ENCODE results near the gene MYLK4. TPM values are rescaled to one million over a fixed set of nuclear protein-coding genes. Genes with fewer than 3 reads are reported as not detected.

MYLK4 gene
- total RNA-seq, 2 donors from 2014 or later: 0.20 to 0.35 TPM

DNA sequence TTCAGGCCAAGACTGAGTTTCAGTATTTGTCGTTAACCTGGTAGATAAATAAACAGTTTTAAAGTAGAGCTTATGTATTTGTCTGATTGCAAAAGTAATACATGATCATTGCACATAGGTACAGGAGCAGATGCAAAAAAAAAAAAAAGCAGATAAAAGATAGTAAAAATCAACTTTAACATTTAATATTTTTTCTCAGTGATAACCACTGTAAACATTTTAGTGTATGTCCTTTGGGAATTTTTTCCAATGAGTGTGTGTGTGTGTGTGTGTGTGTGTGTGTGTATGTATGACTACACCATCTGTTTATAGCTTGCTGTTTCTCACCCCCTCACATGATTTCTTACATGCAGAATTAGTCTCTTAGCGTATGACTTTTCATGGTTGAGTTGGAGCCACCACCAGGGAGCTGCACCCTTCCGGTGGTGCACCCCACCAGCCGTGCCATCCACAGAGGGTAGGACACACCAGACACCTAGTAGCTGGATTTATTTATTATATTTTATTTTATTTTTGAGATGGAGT, 40.8 kb upstream of the MYLK4 start:
- intact Hi-C loops (cut with DNase I): loop anchor here (5.0 kb wide), 2 partner anchors 51 to 121 kb away; partner anchors contain the start of gene SERPINB1

DNA sequence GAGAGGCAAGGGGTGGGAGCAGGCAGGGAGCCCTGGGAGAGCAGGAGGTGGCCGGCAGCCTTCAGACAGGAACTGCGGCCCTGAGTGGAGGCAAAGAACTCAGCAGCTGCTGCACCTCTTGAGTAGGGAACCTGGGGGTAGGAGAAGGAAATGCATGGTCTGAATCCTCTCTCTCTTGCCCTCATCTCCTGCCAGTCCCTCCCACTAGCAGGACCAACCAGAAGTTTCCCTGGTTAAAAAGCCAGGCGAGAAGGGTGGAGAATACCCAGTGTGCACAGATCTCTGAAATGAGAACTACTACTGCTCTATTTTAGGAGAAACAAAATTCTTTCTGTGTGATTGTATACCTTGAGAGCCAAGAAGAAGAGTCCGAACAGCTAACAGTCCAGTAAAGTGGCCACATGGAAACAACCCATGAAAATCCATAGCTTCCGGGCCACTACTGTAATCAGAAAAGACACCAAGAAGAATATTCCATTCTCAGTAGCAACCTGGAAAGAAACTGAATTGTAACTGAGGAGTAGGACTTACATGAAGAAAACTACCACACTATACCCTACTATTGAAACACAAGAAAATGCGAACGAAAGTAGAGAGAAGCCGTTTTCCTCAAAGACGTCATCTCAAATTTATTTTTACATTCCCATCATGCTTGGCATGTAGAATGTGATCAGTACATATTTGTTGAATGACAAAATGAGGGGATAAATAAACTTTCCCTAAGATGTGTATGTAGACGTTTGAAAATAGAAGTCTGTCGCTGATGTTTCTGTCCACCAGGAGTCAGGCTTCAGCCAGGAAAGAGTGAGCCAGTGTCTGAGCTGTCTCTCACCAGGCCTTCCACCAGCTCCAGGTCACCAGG, 40.1 kb upstream of the MYLK4 start:
- peak; percentile 79 for DNase-seq
- Histone ChIP-seq H3K9me3 (no peaks in the 10 kb centered on the region), H3K4me1 (no peaks in the 10 kb centered on the region), H3K9ac (ENCODE audit: low read depth in 2 of 2, low read length in 2 of 2) (no peak overlapping the region), H3K27me3 (no peaks in the 10 kb centered on the region), H3K4me3 (no peak overlapping the region), H3K27ac (peak overlapping the region; percentile 37), H3K36me3 (no peaks in the 10 kb centered on the region)
- TF ChIP-seq, protein P1, sequence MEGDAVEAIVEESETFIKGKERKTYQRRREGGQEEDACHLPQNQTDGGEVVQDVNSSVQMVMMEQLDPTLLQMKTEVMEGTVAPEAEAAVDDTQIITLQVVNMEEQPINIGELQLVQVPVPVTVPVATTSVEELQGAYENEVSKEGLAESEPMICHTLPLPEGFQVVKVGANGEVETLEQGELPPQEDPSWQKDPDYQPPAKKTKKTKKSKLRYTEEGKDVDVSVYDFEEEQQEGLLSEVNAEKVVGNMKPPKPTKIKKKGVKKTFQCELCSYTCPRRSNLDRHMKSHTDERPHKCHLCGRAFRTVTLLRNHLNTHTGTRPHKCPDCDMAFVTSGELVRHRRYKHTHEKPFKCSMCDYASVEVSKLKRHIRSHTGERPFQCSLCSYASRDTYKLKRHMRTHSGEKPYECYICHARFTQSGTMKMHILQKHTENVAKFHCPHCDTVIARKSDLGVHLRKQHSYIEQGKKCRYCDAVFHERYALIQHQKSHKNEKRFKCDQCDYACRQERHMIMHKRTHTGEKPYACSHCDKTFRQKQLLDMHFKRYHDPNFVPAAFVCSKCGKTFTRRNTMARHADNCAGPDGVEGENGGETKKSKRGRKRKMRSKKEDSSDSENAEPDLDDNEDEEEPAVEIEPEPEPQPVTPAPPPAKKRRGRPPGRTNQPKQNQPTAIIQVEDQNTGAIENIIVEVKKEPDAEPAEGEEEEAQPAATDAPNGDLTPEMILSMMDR (IDR thresholded peaks at IDR 0.05): peak; percentile 66
- intact Hi-C loops (cut with DNase I): loop anchor here (5.0 kb wide), 2 partner anchors 51 to 121 kb away; partner anchors contain the start of gene SERPINB1

More for the DNA sequence above, 40.8 kb upstream of the MYLK4 start:
- DNase-seq: no peak
- Histone ChIP-seq H3K27me3 (no peaks in the 10 kb centered on the region), H3K4me3 (no peak overlapping the region), H3K9ac (ENCODE audit: low read depth in 2 of 2, low read length in 2 of 2) (no peak overlapping the region), H3K9me3 (no peaks in the 10 kb centered on the region), H3K36me3 (no peaks in the 10 kb centered on the region), H3K4me1 (no peaks in the 10 kb centered on the region), H3K27ac (peak overlapping the region; percentile 37)
- TF ChIP-seq, protein P1 (IDR thresholded peaks at IDR 0.05): no peak

DNA sequence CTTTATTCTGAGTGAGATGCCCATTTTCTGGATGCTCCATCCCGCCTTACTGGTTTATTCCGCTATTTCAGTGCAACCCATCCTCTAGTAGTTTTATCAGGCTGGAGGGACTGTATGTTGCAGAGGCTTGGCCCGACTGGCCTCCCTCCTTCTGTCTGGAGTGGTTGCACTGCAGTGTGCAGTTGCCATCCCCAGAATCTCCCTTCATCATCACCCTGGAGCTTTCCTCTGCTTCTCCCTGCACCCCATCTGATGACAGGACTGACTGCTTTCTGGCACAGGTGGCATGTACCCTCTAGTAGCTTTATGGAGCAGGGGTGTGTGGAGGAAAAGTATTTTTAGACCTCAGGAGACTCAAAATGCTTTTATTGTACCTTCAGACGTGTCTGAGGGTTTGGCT, 35.5 kb upstream of the MYLK4 start:
- DNase-seq: no peak
- Histone ChIP-seq H3K4me1 (no peaks in the 10 kb centered on the region), H3K9ac (ENCODE audit: low read depth in 2 of 2, low read length in 2 of 2) (no peak overlapping the region), H3K27ac (no peak overlapping the region), H3K4me3 (no peak overlapping the region), H3K36me3 (no peaks in the 10 kb centered on the region), H3K27me3 (no peaks in the 10 kb centered on the region), H3K9me3 (no peaks in the 10 kb centered on the region)
- intact Hi-C loops (cut with DNase I): loop anchor here (5.0 kb wide), 1 partner anchor 146 kb away; no protein-coding TSS in a partner anchor
- TF ChIP-seq, protein P1 (IDR thresholded peaks at IDR 0.05): no peak

DNA sequence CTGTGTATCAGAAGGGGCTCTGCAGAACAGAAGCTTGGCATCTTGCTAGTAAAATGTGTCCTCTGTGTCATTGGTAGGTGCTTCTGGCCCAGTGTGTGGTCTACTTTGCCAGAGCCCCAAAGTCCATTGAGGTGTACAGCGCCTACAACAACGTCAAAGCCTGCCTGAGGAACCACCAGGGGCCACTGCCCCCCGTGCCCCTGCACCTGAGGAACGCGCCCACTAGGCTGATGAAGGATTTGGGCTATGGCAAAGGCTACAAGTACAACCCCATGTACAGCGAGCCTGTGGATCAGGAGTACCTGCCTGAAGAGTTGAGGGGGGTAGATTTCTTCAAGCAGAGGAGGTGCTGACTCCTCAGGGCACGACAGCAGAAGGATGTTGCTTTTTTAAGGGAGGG, 34.2 kb upstream of the MYLK4 start:
- no peak for DNase-seq
- Histone ChIP-seq H3K36me3 (no peaks in the 10 kb centered on the region), H3K27ac (no peak overlapping the region), H3K9ac (ENCODE audit: low read depth in 2 of 2, low read length in 2 of 2) (no peak overlapping the region), H3K27me3 (no peaks in the 10 kb centered on the region), H3K4me3 (no peak overlapping the region), H3K4me1 (no peaks in the 10 kb centered on the region), H3K9me3 (no peaks in the 10 kb centered on the region)
- TF ChIP-seq, protein P1 (IDR thresholded peaks at IDR 0.05): no peak
- intact Hi-C loops (cut with DNase I): loop anchor here (5.0 kb wide), 1 partner anchor 147 kb away; no protein-coding TSS in a partner anchor

DNA sequence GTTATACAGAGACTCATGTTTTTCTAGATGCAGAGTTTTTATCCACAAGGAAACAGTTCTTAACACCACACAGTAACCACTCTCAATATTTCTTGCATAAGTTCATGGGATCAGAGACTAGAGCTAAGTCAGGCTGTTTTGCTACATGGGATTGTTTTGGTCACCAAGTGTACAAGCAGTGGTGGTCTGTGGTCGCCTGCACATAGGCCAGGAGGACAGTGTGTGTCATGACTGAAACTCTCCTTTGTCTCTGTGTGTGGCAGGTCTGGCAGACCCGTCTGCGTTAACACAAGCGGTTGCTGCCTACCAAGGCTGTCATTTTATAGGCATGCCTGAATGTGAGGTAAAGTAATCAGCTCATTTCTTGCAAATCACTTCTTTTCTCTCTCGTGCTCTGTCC, 33.3 kb upstream of the MYLK4 start:
- Histone ChIP-seq H3K36me3 (no peaks in the 10 kb centered on the region), H3K27me3 (no peaks in the 10 kb centered on the region), H3K4me1 (no peaks in the 10 kb centered on the region), H3K9me3 (no peaks in the 10 kb centered on the region), H3K4me3 (no peak overlapping the region), H3K9ac (ENCODE audit: low read depth in 2 of 2, low read length in 2 of 2) (no peak overlapping the region), H3K27ac (peak overlapping the region; percentile 53)
- intact Hi-C loops (cut with DNase I): no loop called here
- no peak for DNase-seq
- TF ChIP-seq, protein P1 (IDR thresholded peaks at IDR 0.05): no peak
